ENCODE measurements around the gene FER.
"Not testable (repeated sequence)": the region's sequence is repeated elsewhere in the genome, so short reads cannot be mapped to it uniquely, and the experiment has no call there.

Gene FER

DNA sequence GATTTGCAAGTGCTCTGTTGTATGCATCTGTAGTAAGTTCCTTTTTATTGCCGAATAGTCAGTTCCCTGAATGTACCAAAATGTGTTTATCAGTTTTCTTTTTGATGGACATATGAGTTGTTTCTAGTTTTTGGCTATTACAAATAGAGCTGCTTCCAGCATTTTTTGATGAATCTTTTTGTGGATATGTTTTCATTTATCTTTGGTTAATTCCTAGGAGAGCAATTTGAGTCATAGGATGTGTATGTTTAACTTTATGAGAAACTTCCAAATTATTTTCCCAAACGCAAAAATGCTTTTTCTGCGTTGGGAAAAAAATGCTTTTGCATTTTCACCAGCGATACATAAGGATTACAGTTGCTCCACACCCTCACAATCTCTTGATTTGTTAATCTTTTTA is 287.7 kb downstream of the FER start:
- no peak for DNase-seq (ENCODE audit: low read depth)

DNA sequence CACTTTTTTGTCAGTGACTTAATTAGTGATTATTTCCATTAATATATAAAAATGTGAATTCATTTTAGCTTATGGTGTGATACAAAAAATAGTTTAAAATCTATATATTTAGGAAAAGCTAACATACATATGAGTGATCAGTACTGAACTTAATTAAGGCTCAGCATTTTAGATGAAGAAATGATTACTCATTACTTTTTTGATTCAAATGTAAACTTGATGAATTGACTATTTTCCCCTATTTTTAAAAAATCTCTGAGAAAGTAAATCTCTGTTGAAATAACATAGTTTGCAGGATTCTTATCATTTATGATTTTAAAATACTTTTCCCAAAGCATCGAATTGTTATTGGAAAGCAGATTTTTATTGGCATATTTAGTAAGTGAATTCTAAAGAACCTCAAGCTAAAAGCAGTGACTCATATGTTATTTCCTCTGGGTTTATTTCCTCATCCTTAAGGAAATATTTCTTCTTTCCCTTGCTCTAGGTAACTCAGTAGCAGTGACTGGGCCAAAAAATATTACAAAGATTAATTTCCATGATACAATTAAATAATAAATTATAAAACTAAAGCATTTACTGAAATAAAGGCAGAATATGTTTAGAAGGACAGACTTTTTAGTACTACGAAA is 290.6 kb downstream of the FER start:
- DNase-seq (ENCODE audit: low read depth), result peak; percentile 54

DNA sequence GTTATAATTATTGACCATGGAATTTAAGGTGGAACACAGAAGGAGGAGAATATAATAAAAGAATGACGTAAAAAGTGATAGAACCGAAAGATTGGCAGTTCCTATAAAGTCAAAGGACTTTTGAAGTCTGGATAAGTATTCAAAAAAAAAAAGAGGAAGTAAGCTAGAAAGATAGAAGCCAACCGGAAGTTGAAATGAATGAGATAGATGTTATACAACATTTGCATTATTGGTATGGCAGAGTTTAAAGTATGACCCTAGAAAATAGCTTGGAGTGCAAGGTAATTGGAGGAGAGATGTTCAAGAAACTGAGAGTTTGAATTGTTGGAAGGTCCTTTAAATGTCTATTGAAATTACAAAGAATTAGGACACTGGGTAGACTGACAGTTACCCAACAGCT is 293.6 kb downstream of the FER start:
- no peak for DNase-seq (ENCODE audit: low read depth)

DNA sequence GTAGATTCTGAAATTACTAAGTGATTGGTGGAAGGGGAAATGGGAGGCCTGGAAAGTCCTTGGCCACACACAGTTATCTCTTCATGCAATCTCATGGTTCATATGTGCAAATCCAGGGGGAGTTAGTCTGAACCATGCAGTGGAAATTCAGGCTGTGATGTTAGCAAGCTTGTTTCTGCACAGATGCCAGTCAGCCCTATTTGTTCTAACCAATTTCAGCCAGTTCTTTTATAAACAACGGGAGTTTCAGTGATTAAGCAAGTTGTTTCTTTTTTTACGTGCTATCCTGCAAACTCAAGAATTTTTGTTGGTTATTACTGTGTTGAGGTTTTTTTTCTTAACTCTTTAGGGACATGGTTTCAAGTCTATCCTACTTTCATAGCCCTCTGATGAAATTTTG is 298.0 kb downstream of the FER start:
- DNase-seq (ENCODE audit: low read depth), result peak; percentile 34

DNA sequence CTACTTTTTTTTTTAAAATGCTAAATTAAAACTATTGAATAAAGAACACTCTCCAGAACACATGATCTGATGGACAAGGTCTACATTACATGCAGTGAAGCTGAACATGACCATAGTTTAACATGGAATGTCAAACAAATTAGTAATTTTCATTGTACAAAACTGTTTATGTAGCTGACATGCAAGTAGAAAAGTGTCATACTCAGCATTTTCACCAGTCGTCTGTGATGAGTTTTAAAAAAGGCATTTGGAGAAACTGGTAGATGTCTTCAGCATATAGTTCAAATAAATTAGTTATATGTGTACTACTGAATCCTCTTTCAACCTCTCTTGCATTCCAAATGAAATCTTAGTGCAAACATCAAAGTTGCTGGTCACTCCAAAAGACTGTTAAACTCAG is 301.9 kb downstream of the FER start:
- no peak for DNase-seq (ENCODE audit: low read depth)

DNA sequence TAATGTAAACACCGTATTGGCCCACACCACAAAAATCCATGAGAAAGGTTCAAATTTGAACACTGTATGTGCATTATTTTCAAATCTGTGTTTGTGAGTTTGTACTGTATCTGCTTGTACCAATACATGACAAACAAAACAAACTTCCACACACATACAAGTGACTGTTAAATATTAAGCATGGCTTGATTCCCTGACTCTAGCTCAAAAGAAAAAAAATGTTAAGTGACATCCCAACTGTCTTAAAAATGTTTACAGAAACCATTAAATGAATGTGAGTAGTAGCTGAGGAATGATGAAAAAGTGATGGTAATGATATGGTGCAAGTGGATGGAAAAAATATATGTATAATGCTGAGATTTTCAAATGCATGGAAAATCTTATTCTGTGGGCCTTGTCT is 302.6 kb downstream of the FER start:
- DNase-seq (ENCODE audit: low read depth), result not testable (repeated sequence)

DNA sequence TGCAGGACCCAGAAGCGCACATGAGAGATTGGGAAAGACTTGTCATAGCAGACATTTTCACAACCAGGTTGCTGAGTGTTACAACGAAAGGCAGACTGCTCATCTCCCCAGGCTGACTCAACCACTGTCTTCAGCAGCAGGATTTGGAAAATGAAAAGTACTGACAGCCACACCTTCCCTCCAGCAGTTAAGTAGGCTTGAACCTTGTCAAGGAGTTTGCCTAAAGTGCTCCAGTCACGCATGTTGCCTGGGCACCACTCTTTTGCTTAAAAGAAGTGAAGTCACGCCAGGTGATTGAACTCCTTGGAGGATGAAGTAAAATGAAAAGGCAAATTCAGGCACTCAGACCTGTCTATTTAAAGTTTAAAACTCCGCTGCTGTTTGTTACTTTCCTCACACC is 304.5 kb downstream of the FER start:
- DNase-seq (ENCODE audit: low read depth), result not testable (repeated sequence)

DNA sequence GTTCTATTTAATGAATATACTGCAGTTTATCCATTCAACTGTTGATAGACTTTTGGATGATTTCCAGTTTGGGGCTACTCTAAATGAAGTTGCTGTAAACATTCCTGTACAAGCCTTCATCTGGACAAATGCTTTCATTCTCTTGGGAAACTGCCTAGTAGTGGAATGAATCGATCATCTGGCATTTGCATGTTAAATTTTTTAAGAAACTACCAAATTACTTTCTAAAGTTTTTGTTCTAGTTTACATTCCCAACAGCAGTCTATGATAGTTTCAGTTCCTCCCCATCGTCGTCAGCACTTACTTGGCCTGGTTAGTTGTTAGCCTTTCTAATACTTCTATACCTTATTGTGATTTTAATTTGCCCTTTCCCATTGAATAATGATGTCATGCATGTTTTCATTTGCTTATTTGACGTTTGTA is 306.3 kb downstream of the FER start:
- DNase-seq (ENCODE audit: low read depth), result peak; percentile 86

DNA sequence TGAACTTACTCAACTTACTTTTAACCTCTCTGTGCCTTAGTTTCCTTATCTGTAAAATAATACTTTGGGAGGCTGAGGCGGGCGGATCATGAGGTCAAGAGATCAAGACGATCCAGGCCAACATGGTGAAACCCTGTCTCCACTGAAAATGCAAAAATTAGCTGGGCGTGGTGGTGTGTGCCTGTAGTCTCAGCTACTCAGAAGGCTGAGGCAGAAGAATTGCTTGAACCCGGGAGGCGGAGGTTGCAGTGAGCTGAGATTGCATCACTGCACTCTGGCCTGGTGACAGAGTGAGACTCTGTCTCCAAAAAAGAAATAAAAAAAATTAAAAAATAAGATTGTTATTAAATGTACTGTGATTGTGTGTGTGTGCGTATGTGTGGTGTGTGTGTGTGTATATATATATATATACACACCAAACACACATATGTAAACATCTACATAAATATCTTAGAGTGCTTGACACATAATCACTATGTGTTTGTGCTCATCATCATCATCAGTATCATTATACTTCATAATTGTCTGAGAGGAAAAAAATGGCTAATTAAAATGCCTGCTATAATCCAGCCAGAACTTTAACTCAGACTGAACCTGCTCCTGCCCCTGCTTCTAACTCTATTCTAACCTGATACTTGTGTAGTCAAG is 312.8 kb downstream of the FER start:
- DNase-seq (ENCODE audit: low read depth), result no peak

DNA sequence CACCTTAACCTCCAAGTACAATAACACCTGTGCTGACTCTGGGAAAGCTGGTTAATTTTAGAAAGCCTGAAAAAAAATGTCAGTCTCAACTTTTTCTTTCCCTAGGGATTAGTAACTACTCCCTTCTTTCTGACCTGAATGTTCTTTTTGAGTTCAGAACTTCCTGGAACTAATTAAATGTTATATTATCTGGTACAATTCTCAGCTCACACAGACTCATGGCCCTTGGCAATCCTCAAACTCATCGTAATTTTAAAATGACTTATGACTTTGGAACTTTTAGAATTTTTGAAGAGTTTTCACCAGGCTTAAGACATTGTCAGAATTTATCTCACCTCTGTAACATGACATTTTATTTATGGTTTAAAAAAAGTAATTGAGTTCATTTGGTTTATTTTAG is 315.0 kb downstream of the FER start:
- no peak for DNase-seq (ENCODE audit: low read depth)

DNA sequence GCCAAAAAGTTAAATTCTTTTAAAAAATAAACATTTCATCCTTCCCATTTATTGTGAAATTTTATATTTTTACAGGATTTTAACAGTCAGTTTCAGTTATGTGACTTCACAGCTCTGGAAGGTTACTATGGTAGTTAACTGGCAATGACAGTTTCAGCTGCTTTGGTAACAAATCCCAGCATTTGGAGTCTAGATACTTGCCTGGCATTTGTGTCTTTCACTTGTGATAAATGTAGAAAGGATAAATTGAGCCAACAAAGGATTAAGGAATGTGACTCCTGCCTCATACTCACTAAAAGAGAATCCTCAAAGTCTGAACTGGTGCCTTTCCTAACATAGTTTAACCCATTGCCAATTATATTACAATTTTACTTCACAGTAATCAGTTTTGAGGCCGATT is 315.5 kb downstream of the FER start:
- DNase-seq (ENCODE audit: low read depth), result peak; percentile 14

DNA sequence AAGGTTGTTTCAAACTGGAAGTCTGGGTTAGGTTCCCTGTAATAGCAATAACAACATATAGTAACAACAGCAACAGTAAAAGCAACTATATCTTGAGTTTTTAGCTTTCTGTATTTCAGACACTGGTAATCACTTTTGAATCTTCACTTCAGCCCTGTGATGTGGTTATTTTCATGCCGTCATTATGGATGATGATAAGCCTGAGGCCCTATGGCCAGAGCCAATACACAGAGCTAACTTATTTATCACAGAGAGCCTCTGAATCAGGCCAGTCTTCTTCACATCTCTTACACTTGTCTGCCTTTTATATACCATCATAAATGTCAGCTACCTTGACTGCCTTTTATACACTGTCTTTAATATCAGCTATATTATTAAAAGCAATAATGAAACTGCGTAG is 329.0 kb downstream of the FER start:
- no peak for DNase-seq (ENCODE audit: low read depth)

DNA sequence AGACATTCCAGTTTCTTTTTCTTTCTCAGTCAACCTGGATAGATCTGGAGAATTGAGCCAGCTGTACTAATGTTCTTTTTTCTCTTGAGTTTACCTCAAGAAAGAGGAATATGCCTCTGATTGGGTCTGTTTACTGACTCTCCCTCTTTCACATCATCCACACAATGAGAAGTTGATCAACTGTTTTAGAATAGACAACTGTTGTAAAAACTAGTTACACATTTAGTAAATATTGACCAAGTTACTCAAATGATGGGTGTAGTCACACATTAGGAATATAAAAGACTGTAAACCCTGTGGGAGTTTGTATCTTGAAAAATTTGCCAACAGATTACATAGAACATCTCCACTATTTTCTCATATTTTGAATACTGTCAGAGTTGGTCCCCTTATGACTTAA is 330.8 kb downstream of the FER start:
- no peak for DNase-seq (ENCODE audit: low read depth)

DNA sequence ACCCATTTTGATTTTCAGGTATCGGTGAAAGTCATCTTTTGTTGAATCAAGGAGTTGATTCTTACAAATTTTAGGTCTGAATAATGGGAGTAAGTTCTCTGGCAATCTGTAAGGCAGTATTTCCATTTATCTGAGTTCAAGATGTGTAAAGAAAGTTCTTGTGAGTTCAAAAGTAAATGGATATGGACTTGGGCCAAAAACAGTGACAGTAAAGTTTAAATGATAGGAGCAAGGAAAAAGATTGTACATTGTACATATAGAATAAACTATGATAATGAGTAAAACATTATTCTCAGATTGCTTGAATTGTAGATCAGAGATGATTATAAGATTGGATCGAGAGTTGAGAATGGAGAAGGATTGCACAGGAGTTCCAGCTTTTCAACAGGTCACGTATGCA is 332.8 kb downstream of the FER start:
- DNase-seq (ENCODE audit: low read depth), result no peak

DNA sequence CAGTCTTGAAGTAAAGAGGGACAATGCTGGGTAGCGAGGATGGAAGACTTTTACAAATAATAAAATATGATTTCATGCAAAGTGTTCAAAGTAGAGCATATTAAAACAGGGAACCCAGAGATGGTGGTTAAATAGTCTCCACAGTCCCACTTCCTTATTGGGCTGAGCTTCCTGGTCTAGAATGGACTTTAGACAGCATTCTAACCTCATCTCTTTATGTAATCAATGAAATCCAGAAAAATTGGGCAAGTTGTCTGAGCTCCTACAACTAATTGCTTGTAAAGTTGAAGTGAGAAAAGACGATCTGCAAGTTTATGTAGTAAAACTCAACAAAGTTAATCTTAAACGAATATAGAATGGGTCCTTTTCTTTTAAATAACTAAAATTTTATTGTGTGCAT is 333.2 kb downstream of the FER start:
- no peak for DNase-seq (ENCODE audit: low read depth)

DNA sequence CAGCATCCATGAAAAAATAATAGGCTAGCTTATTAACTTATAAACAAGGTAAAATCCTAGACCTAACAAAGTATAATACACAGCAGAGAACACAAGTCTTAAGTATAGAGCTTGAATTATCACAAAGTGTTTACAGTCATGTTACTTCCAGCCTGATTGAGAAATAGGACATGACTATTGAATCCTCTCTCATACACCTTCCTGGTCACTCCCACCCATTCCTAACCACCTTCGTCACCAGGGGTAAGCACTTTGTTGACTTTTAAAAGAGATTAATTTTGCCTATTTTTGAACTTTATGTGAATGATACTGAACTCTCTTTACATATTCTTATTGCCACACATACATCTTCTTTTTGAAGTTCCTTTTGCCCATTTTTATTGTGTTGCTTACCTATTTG is 336.2 kb downstream of the FER start:
- DNase-seq (ENCODE audit: low read depth), result no peak

DNA sequence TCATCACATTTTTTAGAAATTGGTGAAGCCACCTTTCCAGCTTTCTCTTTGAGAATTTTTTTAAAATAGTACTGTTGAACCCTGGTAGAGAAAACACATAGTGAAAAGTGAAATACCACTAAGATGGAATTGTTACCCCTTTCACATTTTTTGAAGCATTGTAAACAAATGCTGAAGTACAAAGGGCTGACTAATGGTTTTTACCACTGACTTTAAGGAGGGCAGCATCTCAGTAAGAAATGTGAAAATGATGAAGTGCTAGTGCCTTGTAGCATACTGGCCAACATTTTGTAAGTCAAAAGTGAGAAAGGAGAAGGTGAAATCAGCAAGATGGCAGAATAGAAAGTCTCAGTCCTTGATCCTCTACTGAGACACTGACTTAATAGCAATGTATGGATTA is 341.5 kb downstream of the FER start:
- peak; percentile 22 for DNase-seq (ENCODE audit: low read depth)

DNA sequence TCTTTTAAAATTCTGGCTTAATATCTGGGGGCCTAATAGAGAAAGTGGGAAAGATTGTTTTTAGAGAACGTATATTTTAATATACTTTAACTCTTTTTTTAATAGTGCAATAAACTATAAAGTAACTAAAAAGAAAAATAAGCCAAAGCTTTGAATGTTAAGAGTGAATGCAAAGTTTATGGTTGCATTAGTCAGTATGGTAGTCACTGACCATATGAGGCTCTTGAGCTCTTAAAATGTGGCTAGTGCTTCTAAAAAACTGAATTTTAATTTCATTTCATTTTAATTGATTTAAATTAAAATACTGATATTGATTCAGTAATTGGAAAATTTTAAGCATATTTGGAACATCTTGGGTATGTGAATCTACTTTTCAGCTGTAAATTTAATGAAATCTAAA is 351.4 kb downstream of the FER start:
- DNase-seq (ENCODE audit: low read depth), result no peak

DNA sequence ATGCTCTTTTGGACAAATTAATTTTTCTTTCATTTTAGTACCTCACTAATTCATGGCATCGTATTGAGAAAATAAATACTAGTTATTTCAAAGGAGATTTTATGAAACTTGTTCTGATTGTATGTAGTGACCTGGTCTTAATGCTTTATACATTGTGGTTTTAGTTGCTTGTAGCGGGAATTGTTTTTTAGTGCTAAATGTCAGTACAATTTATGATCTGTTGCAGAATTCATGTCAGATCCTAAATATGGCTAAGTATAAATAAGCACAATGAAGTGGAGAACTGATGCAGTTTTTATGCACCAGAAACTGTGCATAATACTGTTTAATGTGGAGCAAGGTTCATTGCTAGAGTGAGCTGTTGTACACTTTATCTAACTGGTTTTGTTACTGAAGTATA is 353.3 kb downstream of the FER start:
- no peak for DNase-seq (ENCODE audit: low read depth)

DNA sequence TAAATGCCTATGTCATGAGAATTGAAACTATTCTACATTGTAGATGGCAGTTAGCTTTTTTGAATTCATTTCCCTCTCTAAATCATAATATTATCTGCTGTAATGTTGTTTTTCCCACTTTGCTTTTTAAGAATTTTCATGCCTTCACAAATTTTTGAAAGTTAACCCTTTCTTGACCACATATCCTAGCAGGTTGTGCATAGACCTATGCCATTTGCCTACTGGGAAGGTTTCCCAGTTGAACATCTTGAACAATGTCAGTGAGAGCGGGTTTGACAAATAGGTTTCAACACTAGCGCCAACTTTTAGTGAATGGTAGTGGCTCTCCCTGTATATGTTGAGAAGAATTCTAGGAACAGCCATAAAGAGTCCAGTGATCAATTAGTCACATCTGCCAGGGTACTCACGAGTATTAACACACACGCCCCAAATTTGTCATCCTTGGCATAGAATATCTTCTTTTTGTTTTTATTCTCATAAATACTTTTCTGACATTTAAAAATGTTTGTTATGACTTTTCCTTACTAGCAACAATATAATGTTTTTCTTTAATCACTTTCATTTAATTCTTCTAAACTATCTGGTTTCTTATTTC is 354.5 kb downstream of the FER start:
- DNase-seq (ENCODE audit: low read depth), result no peak

DNA sequence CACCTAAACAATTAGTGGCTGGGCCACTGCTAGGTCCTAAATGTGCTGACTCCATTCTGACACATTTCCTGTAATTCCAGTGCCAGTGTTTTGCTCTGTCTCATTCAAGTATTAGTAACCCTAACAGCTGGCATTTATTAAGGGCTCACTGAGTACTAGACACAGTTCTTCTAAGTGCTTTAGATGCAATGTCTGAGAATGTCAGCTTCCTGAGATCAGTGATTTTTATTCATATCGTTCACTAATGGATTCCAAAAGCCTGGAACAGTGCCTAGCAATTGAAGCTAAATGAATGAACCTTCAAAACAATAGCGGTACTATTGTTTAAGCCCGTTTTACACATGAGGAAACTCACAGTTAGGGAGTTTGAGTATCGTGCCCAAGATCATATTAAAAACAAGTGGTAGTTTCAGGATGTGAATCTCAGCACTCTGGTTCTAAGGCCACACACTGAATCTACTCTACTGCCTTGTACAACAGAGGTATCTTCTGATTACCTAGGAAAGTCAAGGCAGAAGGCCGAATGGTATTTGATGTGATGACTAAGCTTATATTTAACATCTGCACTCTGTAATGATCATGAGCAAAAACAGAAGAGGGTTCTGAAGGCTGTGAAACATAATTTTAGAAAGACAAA is 358.1 kb downstream of the FER start:
- DNase-seq (ENCODE audit: low read depth), result peak; percentile 91

DNA sequence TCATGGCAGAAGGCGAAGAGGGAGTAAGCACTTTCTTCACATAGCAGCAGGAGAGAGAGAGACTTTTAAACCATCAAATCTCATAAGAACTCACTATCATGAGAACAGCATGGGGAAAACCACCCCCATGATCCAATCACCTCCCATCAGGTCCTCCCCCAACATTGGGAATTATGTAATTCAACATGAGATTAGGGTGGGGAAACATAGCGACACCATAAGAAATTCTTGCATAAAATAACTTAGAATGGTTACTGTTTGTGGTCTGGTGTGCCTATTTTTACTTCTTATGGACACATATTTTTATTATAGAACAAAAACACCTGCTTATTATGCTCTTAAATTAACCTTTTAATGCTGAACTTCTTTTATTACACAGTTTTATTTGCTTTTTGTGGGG is 364.0 kb downstream of the FER start:
- peak; percentile 12 for DNase-seq (ENCODE audit: low read depth)

DNA sequence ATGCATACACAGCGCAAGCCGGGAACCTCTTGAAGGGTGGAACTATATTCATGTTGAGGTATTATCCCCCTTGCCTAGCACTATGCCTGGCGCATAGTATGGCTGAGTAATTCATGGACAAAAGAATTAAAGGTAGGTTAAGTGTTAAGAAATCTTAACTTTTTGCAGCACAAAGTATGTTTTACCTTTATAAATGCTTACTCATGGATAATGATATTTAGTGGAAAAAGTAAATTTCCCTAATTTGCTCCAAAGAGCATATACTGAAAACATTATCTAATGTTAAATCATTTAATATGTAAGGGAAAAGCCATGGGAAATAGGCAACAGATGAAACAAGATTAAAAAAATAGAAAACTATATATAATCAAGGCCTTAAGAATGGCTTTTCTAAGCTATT is 365.9 kb downstream of the FER start:
- no peak for DNase-seq (ENCODE audit: low read depth)
